Uterus (tissue), 4 donors: Measurements from ENCODE around the gene MARCHF6. TPM values are rescaled to one million over a fixed set of nuclear protein-coding genes. Genes with fewer than 3 reads are reported as not detected.
"Not testable (repeated sequence)": the region's sequence is repeated elsewhere in the genome, so short reads cannot be mapped to it uniquely, and the experiment has no call there.

Experiments
- DNase-seq, 2 donors: peaks; one replicate each; pipeline ENCODE4 v3.0.0-alpha.2; 2019 to 2020
- H3K27ac ChIP-seq, 2 donors: fragments of 200-600 bp; sonication (generic); 1 replicate in 1 of 2; 2 replicates in 1 of 2; pipeline ENCODE4 v1.5.1; 2016 to 2018
- H3K27me3 ChIP-seq, 2 donors: fragments of 200-600 bp; sonication (generic); one replicate each; pipeline ENCODE4 v1.5.1; 2018 to 2019; ENCODE audit warnings: control low read depth in 1 of 2
- H3K36me3 ChIP-seq, 2 donors: fragments of 200-600 bp; sonication (generic); one replicate each; pipeline ENCODE4 v1.5.1; 2019; ENCODE audit warnings: control low read depth in 1 of 2
- H3K4me1 ChIP-seq, 2 donors: fragments of 200-600 bp; sonication (generic); one replicate each; pipeline ENCODE4 v1.5.1; 2018 to 2019; ENCODE audit warnings: control low read depth in 1 of 2
- H3K4me3 ChIP-seq, 2 donors: fragments of 200-600 bp; sonication (generic); 1 replicate in 1 of 2; 2 replicates in 1 of 2; pipeline ENCODE4 v1.5.1; 2018 to 2019; ENCODE audit warnings: mild to moderate bottlenecking in 1 of 2
- H3K9me3 ChIP-seq, 2 donors: fragments of 200-600 bp; sonication (generic); one replicate each; pipeline ENCODE4 v1.5.1; 2019; ENCODE audit warnings: control low read depth in 1 of 2
- CTCF ChIP-seq, 4 experiments: fragments of 200-600 bp in 2 of 4; fragments of 450-650 bp in 2 of 4; sonication (generic) in 2 of 4; IDR thresholded peaks; one replicate each; pipeline ENCODE4 v1.5.1; 2016 to 2019; ENCODE audit warnings: antibody characterized with exemption in 4 of 4, mild to moderate bottlenecking in 2 of 4, moderate library complexity in 1 of 4
- POLR2A ChIP-seq, 2 donors: fragments of 450-650 bp; IDR thresholded peaks; one replicate each; pipeline ENCODE4 v1.6.1; 2016; ENCODE audit warnings: antibody characterized with exemption in 2 of 2, mild to moderate bottlenecking in 1 of 2, moderate library complexity in 1 of 2
- intact Hi-C: fragments of 100-400 bp; cut with DNase I; formaldehyde crosslinking; loops from one replicate; pipeline ENCODE4 v1.15.1; 2023; ENCODE audit warnings: low total_unique reads
- total RNA-seq, 4 donors: library from RNA; depleted of rRNA in 3 of 4; stranded (reverse); fragments of >200 nt in 3 of 4; gene quantifications; one replicate each; pipeline versions ENCODE4 v1.1.0 to v1.2.4, GENCODE V29; 2014 to 2023
- donor health status: DM: yes; HTN: yes; CAD: no.

Gene MARCHF6
- total RNA-seq, 4 donors from 2014 or later: 62.1 to 234 (median 178) TPM

GRCh38 chr5:10384483-10384882, 31.0 kb downstream of the MARCHF6 start:
- Histone ChIP-seq H3K36me3 (no peaks in the 10 kb centered on the region), H3K4me3 (no peak overlapping the region), H3K27ac (no peak overlapping the region), H3K4me1 (no peaks in the 10 kb centered on the region), H3K9me3 (no peaks in the 10 kb centered on the region), H3K27me3 (no peaks in the 10 kb centered on the region)
- no peak for TF ChIP-seq POLR2A (IDR thresholded peaks at IDR 0.05)
- DNase-seq: no peak
- intact Hi-C loops: no loop called here

GRCh38 chr5:10387690-10388089, 34.2 kb downstream of the MARCHF6 start:
- Histone ChIP-seq H3K4me1 (no peaks in the 10 kb centered on the region), H3K36me3 (no peaks in the 10 kb centered on the region), H3K9me3 (no peaks in the 10 kb centered on the region), H3K27ac (no peak overlapping the region), H3K4me3 (no peak overlapping the region), H3K27me3 (no peaks in the 10 kb centered on the region)
- no peak for DNase-seq
- intact Hi-C loops: no loop called here
- TF ChIP-seq POLR2A (IDR thresholded peaks at IDR 0.05): no peak
- TF ChIP-seq CTCF (IDR thresholded peaks at IDR 0.05): no peak

DNA sequence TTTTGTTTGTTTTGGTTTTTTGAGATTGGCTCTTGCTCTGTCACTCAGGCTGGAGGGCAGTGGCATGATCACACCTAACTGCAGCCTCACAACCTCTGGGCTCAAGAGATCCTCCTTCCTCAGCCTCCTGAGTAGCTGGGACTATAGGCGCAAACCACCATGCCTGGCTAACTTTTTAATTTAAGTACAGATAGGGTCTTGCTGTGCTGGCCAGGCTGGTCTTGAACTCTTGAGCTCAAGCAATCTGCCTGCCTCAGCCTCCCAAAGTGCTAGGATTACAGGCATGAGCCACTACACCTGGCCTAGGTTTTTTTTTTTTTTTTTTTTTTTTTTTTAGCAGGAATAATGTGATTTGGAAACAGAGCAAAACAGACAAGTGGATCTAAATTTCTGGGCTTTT, 37.6 kb downstream of the MARCHF6 start:
- no peaks in the 10 kb centered on the region for H3K36me3 ChIP-seq
- H3K27ac ChIP-seq: no peak overlapping the region
- intact Hi-C loops: no loop called here
- H3K4me3 ChIP-seq: no peak overlapping the region
- no peak for TF ChIP-seq POLR2A (IDR thresholded peaks at IDR 0.05)
- TF ChIP-seq CTCF (IDR thresholded peaks at IDR 0.05): no peak
- no peaks in the 10 kb centered on the region for H3K4me1 ChIP-seq
- H3K9me3 ChIP-seq: no peaks in the 10 kb centered on the region
- H3K27me3 ChIP-seq: no peaks in the 10 kb centered on the region
- no peak for DNase-seq

DNA sequence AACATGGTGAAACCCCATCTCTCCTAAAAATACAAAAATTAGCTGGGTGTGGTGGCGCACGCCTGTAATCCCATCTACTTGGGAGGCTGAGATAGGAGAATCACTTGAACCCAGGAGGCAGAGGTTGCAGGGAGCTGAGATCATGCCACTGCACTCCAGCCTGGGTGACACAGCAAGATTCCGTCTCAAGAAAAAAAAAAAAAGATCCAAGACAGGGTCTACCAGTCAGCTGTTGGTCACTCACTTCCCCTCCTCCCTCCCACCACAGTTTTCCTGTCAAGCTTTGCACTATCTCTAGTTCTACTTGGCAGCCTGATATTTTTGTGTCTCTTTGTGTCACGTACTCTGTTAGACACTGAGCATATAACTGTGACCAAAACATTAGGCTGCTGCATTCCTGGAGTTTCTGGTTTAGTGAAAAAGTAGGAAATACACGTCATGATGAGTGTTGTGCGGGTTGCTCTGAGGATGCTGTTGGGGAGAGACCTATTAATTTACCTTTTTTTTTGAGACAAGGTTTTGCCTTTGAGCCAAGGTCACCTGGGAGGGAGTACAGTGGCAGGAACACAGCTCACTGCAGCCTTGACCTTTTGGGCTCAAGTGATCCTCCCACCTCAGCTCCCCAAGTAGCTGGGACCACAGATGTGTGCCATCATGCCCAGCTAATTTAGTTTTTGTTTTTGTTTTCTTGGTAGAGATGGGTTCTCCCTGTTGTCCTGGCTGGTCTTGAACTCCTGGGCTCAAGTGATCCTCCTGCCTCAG, 39.3 kb downstream of the MARCHF6 start:
- H3K36me3 ChIP-seq: not testable (repeated sequence)

GRCh38 chr5:10393491-10393890, 40.0 kb downstream of the MARCHF6 start:
- no peaks in the 10 kb centered on the region for H3K9me3 ChIP-seq
- H3K4me1 ChIP-seq: no peaks in the 10 kb centered on the region
- DNase-seq: no peak
- no peak overlapping the region for H3K4me3 ChIP-seq
- no peaks in the 10 kb centered on the region for H3K36me3 ChIP-seq
- intact Hi-C loops: no loop called here
- no peaks in the 10 kb centered on the region for H3K27me3 ChIP-seq
- no peak for TF ChIP-seq POLR2A (IDR thresholded peaks at IDR 0.05)
- TF ChIP-seq CTCF (IDR thresholded peaks at IDR 0.05): no peak
- H3K27ac ChIP-seq: no peak overlapping the region

More for the DNA sequence above, 39.3 kb downstream of the MARCHF6 start:
- H3K27ac ChIP-seq, H3K4me1 ChIP-seq, H3K9me3 ChIP-seq, H3K4me3 ChIP-seq, intact Hi-C loops, DNase-seq, H3K27me3 ChIP-seq: not testable (repeated sequence)

- DNase-seq: no peak
- Histone ChIP-seq H3K9me3 (no peaks in the 10 kb centered on the region), H3K36me3 (no peaks in the 10 kb centered on the region), H3K4me3 (no peak overlapping the region), H3K27me3 (no peaks in the 10 kb centered on the region), H3K27ac (no peak overlapping the region), H3K4me1 (no peaks in the 10 kb centered on the region)
- intact Hi-C loops: no loop called here
- TF ChIP-seq POLR2A (IDR thresholded peaks at IDR 0.05): no peak
- TF ChIP-seq CTCF (IDR thresholded peaks at IDR 0.05): no peak
Observed at GRCh38 chr5:10396552-10396951, 43.1 kb downstream of the MARCHF6 start.
